ENCODE data around the gene ARMH1.

The ARMH1 gene

DNA sequence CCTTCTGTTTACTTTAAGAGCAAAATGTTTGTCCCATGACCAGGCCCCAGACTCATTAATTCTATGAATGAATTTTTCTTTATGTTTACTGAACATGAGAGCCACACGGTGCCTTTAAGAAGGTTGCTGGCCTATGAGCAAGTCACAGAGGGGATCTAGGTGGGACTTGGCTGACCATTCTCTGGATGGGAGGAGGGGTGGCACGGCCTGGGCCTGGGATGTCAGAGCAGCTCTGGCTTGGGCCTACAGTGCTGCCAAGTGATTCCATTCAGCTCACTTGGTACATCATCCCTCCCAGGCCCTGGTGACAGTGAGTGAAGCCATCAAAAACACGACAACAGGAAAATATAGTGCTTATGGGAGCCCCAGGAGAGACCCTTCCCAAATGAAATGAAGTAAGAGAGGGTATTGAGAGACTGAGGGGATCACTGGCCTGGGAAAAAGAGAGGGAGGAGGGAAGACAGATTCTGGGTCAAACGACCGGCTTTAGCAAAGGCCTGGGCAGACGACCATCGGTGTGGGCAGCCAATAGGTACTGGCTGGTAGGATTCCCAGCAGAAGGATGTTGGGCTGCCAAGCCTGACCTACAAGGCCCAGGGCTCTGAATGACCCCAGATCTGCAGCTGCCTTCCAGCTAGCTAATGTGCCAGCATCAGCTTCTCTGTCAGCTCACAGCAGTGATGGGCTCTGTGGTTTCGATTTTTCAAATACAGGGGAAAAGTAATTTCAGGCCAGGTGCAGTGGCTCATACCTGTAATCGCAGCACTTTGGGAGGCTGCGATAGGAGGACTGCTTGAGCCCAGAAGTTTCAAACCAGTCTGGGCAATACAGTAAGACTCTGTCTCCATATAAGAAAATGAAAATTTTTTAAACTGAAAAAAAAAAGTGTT lies 3.5 kb upstream of the ARMH1 start:
- DNase-seq (ENCODE audit: low read depth in 3 of 3): no peak

DNA sequence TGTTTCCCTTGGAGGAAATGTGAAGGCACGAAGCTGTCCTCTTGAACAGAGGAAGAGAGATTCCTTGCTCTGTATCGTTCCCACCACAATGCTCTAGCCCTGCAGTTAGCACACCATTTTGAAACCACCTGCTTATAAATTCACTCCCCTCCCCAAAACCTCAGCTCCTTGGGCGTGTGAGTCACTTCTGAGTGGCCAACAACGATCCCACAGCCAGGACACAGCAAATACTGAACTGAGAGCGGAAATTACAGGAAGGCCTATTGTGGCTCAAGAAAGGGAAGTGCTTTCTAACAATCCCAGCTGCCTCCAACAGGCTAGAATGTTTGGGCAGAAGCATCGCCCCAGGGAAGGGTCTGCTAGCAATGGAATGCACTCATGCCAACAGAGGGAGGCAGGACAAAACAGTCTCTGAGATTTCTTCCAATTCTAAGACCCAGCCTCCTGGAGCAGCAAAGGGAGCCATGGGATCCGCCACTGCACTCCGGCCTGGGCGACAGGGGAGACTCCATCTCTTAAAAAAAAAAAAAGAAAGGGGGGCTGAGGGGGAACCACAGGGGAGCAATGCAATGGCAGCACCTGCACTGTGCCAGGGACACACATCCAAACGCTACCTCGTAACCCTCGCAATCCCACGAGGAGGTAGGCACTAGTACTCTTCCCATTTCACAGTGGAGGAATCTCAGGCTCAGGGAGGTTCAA lies 2.1 kb upstream of the ARMH1 start:
- DNase-seq (ENCODE audit: low read depth in 3 of 3): no peak

DNA sequence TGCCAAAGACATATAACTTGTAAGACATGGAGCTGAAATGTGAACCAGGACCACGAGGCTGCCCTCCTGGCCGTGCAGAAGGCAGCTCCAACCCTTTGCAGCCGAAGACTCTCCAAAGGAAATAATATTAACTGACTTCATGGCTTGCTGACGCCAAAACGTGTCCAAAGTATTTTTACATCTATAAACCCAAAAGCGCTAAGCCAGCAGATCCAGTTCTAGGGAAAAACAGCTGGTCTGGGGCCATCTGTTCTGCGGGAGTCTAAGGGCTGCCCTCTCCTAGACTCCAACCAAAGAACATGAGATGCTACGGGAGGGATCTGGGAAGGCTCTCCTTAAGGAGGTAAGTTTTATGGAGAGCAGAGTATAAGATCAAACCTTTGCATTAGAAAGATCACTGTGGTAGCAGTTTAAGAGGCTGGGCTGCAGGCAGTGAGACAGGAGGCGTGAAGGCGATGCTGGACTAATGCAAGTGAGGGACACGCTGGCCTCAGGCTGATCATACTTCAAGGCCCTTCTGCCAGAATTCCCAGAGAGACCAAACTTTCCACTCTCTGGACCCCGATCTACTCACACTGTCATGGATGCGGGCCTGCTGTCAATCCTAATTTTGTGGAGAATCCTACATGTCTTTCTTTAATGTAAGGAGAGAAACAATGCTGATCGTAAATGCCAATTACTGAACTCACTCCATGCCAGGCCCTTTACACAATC lies 1.4 kb upstream of the ARMH1 start:
- no peak for DNase-seq (ENCODE audit: low read depth in 3 of 3)

DNA sequence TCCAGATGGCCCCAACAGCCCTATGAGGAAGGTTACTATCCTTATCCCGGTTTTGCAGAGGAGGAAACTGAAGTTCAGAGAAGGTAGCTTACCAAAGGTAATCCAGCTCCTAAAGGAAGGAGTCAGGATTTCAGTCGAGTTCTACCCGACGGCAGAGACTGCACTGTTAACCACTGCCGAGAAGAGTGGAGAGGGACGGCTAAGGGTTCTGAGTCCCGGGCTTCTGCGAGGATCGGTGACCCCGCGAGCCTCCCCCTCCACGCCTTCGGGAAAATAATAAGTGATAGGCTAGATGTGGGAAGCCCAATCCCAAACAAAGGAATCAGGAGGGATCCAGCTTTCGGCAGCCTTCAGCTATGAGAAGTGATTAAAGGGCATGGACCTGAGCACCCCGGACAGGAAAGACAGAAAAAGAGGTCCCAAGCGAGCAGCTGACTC lies 820 bp upstream of the ARMH1 start:
- no peak for DNase-seq (ENCODE audit: low read depth in 3 of 3)

DNA sequence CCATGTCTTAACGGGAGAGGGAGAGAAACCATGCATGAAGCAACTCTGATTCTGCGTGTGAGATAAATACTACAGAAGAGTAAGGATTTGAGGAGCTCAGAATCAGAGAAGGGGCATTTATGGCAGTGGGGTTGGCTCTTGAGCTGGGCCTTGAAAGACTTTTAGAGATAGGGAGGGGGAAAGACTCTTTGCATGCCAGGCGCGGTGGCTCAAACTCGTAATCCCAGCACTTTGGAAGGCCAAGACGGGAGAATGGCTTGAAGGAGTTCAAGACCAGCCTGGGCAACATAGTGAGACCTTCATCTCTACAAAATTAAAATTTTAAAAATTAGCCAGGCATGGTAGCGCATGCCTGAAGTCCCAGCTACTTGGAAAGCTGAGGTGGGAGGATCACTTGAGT lies 672 bp downstream of the ARMH1 start:
- DNase-seq (ENCODE audit: low read depth in 3 of 3): no peak

DNA sequence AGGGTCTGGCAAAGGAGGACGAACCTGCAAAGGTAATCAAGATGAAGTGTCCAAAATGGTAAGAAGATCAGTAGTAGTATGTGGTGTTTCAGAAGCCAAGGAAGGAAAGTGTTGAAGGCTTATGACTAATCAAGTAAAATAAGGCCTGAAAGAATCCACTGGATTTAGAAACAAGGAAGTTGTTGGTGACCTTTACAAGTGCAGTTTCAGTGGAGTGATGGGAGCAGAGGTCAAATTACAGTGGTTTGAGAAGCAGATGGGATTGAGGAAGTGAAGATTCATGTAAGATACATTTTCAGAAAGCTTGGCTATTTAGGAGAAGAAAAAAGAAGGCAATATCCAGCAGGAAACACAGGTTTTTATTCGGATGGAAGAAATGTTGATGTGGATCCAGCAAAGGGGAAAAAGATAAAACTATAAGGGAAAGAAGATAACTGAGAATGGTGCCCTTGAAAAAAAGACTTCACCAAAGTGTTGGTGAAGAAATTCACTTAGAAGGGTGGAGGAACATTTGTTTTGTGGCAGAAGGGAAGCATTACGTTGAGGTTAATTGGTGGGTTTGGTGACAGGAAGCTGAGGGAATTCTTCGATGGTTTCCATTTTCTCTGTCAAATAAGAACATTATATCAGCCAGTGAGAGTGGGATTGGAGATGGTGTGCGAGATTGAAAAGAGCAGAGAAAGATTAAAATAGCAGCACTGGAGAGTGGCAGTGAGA lies 2.1 kb downstream of the ARMH1 start:
- no peak for DNase-seq (ENCODE audit: low read depth in 3 of 3)

DNA sequence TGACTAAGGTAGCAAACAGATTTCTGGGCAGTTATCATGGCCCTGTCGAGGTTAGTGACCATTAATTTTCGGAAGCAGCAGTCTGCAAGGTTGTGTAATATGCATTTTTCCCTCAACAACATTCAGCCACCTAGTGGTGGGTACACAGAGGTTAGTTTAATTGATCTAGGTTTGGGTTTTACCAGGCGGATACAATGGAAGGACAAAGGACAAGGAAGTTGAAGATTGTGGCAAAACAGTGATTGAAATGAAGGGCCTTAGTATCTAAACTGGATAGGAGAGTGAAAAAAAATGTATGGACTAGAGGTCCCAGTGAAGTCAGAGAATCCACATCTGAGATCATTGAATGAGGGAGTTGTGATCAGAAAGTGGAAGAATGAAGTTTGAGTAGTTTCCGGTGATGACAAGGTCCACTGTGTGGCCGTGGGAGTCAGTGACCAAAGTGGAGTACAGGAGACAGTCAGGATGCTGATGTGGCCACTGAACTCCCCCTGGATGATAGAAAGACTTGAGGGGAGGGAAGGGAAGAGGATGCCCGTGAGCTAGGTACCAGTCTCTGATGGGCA lies 2.8 kb downstream of the ARMH1 start:
- DNase-seq (ENCODE audit: low read depth in 3 of 3): no peak

DNA sequence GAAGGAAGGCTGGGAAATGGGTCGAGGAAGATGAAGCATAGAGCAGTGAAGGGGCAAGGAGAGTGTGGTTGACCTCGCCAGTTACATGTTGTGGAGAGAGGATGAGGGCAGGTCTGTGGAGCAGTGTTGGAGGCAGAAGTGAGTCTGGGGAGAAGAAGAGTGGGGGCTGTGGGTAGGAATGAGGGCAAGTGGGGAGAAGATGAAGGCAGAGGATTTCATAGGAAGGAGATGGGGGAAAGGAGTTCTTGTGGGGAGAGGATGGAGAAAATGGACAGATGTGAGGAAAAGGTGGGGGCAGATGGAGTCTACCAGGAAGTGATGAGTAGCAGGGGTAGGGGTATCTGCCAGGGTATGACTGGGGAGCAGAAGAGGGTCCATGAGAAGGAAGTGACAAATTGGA lies 3.6 kb downstream of the ARMH1 start:
- DNase-seq (ENCODE audit: low read depth in 3 of 3): no peak

DNA sequence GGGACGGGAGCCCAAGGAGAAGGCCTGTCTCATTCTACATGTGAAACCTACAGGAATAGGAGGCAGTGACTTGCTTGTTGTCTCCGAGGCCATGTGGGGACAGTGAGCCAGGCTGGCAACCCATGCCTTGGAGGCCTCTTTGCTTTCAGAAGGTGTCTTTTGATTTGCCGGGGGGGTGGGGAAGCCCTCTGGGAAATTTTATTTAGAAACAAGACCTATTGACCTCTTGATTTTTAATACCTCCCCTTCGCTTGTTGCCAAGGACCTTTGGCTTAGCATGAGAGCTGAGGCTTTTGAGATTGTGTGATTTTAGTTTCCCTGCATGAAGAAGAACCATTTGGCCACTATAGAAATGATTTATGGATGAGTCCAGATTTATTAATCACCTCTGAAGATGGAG lies 4.1 kb downstream of the ARMH1 start:
- no peak for DNase-seq (ENCODE audit: low read depth in 3 of 3)

DNA sequence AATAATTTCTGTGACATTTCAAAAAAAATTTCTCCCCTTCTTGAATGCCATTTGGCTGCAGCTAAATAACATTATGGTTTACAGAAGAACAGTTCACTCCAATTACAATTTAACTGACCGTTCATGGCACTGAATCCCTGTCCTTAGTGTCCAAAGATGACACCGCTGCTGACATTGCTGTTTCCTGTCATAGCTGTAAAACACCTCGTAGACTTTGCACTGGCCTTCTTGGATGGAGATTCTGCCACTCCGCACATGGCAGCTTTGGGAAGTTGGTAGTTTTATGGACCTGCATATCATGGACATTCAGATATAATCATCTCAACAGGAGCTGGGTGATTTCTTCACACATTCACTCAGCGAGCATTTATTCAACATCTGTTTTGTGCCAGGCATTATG lies 5.0 kb downstream of the ARMH1 start:
- no peak for DNase-seq (ENCODE audit: low read depth in 3 of 3)

DNA sequence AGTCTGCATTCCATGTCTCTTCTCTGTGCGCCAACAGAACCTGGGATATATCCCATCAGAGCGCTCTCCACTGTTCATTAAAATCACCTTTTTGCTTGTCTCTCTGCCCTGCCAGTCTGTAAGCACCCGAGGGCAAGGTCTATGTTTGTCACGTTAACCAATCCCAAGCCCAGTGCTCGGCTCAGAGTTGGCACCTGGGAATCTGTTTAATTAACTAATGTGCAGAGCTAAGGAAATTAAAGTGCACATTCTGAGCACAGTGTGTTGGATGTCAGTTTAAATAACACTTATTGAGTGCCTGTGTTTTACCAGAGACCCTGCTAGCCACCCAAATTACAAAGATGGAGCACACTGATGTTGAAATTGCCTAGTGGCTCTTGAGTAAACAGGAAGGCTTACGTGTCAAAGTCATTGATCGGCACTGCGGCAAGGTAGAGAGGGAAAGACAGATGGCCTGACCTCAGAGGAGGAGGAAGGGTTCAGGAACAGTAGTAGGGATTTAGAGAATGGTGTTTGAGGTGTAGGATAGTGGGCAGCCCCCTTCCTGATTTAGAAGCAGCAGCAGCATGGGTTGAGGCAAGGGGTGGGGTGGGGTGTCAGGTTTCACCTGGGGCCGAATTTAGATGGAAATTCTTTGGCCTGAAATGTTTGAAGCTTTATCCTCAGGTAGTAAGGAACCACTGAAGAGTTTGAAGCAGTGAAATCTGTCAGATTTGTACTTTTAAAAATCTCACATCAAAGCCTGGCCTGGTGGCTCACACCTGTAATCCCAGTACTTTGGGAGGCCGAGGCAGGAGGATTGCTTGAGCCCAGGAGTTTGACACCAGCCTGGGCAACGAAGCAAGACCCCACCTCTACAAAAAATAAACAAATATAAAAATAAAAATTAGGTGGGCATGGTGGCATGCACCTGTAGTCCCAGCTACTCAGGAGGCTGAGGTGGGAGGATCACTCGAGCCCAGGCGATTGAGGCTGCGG lies 7.7 kb downstream of the ARMH1 start:
- DNase-seq (ENCODE audit: low read depth in 3 of 3): no peak

DNA sequence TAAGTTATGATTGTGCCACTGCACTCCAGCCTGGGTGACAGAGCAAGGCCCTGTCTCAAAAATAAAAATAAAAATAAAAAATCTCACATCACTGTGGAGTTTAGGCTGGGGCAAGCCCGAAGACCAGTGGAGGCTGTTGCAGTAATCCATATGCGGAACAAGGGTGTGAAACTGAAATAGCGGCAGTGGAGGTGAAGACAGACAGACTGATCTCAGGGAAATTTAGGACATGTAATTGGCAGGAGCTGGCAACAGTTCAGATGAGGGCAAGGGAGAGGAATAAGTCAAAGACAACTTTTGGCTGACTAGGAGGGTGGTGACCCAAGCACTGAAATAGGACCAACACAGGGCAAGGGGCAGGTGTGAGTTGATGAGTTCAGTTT lies 8.4 kb downstream of the ARMH1 start:
- no peak for DNase-seq (ENCODE audit: low read depth in 3 of 3)

DNA sequence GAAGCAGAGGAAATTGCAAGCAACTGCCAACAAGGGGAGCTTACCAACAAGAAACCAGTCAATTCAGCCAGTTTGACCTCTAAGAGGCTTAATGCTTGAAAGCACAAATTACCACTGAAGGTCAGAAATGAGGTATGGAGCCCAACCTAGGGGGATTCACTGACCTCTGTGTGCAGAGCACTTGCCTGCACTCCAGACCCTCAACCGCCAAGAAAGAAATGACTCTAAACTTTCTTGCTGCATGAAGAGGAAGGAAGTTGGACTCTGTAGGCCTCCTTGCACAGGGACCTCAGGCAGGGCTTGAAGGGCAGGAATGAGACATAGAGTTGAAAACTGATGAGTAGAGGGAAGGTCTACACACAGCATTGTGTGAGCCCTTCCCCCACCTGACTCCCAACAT lies 10.0 kb downstream of the ARMH1 start:
- no peak for DNase-seq (ENCODE audit: low read depth in 3 of 3)

DNA sequence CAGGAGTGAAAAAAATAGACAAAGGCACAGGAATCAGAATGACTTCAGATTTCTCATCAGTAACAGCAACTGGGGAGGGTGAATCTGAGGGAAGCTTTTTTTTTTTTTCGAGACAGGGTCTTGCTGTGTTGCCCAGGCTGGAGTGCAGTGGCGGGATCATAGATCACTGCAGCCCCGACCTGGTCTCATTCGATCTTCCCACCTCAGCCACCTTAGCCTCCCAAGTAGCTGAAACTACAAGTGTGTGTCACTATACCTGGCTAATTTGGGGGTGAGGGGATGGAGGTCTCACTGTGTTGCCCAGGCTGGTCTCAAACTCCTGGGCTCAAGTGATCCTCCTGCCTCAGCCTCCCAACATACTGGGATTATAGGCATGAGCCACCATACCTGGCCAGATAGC lies 10.7 kb downstream of the ARMH1 start:
- DNase-seq (ENCODE audit: low read depth in 3 of 3): no peak

DNA sequence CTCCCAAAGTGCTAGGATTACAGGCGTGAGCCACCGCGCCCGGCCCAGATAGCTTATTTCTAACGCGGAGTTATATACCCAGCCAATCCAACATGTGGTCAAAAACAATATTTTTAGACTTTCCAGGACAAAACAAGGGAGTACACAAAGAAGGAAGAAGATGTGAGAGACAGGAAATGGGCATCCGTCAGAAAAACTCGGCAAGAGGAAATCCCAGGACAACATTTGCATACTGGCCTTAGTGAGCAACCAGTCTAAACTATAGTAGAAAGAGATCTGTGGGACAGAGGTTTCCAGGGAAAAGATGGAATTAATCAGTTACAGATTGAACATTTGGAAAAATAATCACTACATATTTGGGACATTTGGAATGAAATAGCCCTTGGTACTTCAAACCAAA lies 11.4 kb downstream of the ARMH1 start:
- DNase-seq (ENCODE audit: low read depth in 3 of 3): no peak

DNA sequence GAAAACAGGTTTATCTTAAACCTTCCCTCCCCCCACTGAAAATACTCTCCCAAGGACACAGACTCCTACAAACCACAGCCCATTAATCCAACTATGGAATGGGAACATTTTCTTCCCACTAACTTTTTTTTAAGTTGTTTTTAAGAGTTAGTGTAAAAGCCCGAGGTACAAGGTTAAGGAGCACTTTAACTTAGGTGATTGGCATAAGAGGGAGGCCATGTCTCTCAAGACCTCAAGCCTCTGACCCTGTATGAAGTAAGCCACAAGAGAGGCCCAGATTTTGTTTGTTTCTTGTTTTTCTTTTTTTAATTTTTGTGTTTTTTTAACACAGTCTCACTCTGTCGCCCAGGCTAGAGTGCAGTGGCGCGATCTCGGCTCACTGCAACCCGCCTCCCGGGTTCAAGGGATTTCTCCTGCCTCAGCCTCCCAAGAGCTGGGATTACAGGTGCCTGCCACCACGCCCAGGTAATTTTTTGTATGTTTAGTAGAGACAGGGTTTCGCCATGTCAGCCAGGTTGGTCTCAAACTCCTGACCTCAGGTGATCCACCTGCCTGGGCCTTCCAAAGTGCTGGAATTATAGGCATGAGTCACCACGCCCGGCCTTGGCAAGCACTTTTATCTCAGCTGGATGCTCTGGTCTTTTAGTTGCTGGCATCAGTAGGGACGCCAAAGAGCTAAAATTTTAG lies 14.4 kb downstream of the ARMH1 start:
- no peak for DNase-seq (ENCODE audit: low read depth in 3 of 3)

DNA sequence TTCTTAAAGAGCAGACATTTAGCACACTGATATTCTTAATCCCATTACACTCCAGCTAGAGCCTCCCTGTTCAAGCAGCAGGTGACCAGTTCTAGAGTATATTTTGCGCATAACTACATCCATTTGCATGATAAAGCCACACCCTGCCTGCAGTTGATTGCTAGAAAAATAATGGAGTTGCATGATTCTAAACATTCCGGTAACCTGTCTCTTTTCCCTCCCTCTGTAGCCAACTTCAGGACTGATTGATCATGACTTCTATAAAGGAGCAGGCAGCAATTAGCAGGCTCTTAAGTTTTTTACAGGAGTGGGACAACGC lies 14.9 kb downstream of the ARMH1 start:
- DNase-seq (ENCODE audit: low read depth in 3 of 3): no peak

DNA sequence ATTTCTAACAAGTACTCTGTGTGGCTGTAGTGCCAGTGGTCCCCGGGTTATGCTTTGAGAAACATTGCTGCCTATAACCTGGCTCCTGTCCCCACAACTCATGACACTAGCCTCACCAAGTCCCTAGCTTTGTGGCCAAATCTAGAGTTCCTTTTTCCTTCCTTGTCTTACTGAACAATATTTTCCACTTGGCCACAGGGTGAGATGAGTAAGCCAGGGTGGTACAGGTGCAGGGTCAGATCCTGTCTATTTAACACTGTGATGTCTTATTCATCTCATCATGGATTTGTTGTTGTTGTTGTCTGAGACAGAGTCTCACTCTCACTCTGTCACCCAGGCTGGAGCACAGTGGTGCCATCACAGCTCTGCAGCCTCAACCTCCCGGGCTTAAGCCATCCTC lies 18.6 kb downstream of the ARMH1 start:
- DNase-seq (ENCODE audit: low read depth in 3 of 3): no peak

DNA sequence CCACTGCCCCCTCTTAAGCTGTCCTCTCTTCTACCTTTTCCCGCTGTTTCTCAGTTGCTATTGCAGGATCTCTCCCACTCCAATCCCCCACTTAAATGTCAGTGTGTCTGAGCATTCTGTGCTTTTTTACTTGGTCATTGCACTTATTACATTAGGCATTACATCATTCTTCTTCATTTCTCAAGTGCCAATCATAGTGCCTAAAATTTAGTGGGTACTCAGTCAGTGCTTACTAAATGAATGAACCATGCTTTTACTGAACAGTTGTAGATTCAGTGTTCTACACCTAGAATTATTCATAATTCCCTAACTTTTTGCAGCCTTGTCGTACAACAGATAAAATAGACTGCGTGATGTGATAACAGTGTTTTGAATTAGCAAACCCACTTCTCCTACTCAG lies 19.4 kb downstream of the ARMH1 start:
- no peak for DNase-seq (ENCODE audit: low read depth in 3 of 3)

DNA sequence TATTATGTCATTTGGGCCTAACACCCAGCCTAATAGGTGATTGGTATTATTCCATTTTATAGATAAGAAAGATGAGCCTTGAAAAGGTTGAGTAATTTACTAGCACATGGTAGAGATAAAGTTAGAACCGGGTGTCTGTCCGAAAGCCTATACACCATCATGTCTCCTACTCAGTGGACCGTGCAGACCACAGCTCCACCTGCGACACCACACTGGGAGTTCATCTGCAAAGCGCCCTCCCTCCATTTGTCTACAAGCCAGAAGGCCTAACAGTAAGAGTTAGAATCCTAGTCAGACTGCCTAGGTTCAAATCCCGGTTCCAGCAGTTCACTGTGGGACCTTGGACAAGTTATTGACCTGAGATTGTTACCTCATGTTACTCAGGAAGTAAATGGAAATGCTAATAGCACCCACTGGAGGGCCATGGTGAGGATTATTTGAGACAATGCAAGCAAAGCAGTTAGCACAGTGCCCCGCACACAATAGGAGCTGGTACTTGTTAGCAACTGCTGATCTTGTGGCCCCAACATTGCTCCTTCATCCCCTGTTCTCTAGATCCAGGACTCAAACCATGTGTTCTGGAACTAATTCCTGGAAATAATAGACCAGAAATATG lies 20.5 kb downstream of the ARMH1 start:
- DNase-seq (ENCODE audit: low read depth in 3 of 3): no peak
